MM.1S (cell line): Measurements from ENCODE around the gene VSNL1.

ENCODE experiments used
- DNase-seq: peaks from one replicate; pipeline ENCODE4 v3.0.0-alpha.2; 2015
- H2AFZ ChIP-seq: fragments of 300-600 bp; sonication (generic); 2 replicates; pipeline ENCODE4 v1.6.0; 2016; ENCODE audit warnings: antibody characterized with exemption, low read length
- H3F3A ChIP-seq: fragments of 300-600 bp; sonication (generic); 2 replicates; pipeline ENCODE4 v1.6.1; 2016; ENCODE audit warnings: mild to moderate bottlenecking, antibody characterized with exemption, low read length, moderate library complexity, mixed read lengths; ENCODE audit not compliant: insufficient read depth
- H3K27ac ChIP-seq: fragments of 300-600 bp; sonication (generic); 2 replicates; pipeline ENCODE4 v1.5.1; 2016; ENCODE audit warnings: mild to moderate bottlenecking, low read length
- H3K27me3 ChIP-seq: fragments of 300-600 bp; sonication (generic); replicated peaks from 2 replicates; pipeline ENCODE4 v1.6.0; 2016; ENCODE audit warnings: low read length; ENCODE audit not compliant: insufficient read depth
- H3K36me3 ChIP-seq: fragments of 300-600 bp; sonication (generic); replicated peaks from 2 replicates; pipeline ENCODE4 v1.6.1; 2016; ENCODE audit warnings: mild to moderate bottlenecking, low read length, mixed read lengths; ENCODE audit not compliant: insufficient read depth
- H3K4me1 ChIP-seq: fragments of 300-600 bp; sonication (generic); 2 replicates; pipeline ENCODE4 v1.6.1; 2016; ENCODE audit warnings: low read length, mixed read lengths
- H3K4me2 ChIP-seq: fragments of 300-600 bp; sonication (generic); 2 replicates; pipeline ENCODE4 v1.6.0; 2016; ENCODE audit warnings: low read depth, low read length
- H3K4me3 ChIP-seq: fragments of 300-600 bp; sonication (generic); 2 replicates; pipeline ENCODE4 v1.5.1; 2016; ENCODE audit warnings: low read length, mixed read lengths
- H3K79me2 ChIP-seq: fragments of 300-600 bp; sonication (generic); 2 replicates; pipeline ENCODE4 v1.6.1; 2016; ENCODE audit warnings: mixed run types, low read length, mixed read lengths
- H3K9ac ChIP-seq: fragments of 300-600 bp; sonication (generic); 2 replicates; pipeline ENCODE4 v1.6.1; 2016; ENCODE audit warnings: low read length, mixed read lengths
- H3K9me2 ChIP-seq: fragments of 300-600 bp; sonication (generic); replicated peaks from 2 replicates; pipeline ENCODE4 v1.6.1; 2016; ENCODE audit warnings: mild to moderate bottlenecking, low read length, mixed read lengths; ENCODE audit not compliant: insufficient read depth
- H3K9me3 ChIP-seq: fragments of 300-600 bp; sonication (generic); replicated peaks from 2 replicates; pipeline ENCODE4 v1.6.1; 2016; ENCODE audit warnings: mild to moderate bottlenecking, low read length, mixed read lengths; ENCODE audit not compliant: insufficient read depth
- H4K20me1 ChIP-seq: fragments of 300-600 bp; sonication (generic); 2 replicates; pipeline ENCODE4 v1.6.1; 2016; ENCODE audit warnings: mild to moderate bottlenecking, low read length, moderate library complexity, mixed read lengths; ENCODE audit not compliant: insufficient read depth
- CTCF ChIP-seq: fragments of 300-600 bp; sonication (generic); IDR thresholded peaks from 2 replicates; pipeline ENCODE4 v1.5.1; 2016; ENCODE audit warnings: antibody characterized with exemption, low read length, mixed read lengths
- EZH2 ChIP-seq: fragments of 300-600 bp; sonication (generic); optimal IDR thresholded peaks from 2 replicates; pipeline ENCODE3; 2017; ENCODE audit warnings: low read depth, mild to moderate bottlenecking, antibody characterized with exemption, low read length, mixed read lengths
- EZH2phosphoT487 ChIP-seq: fragments of 300-600 bp; sonication (generic); IDR thresholded peaks from 2 replicates; pipeline ENCODE4 v1.6.1; 2018; ENCODE audit warnings: antibody characterized with exemption, low read length

VSNL1 gene

GRCh38 chr2:17611036-17611435, 70.5 kb downstream of the VSNL1 start:
- no peak overlapping the region for H3K27ac ChIP-seq
- no peaks in the 10 kb centered on the region for H3K4me1 ChIP-seq
- H3K9me3 ChIP-seq = no peaks in the 10 kb centered on the region
- no peaks in the 10 kb centered on the region for H3K36me3 ChIP-seq
- DNase-seq = no peak
- no peaks in the 10 kb centered on the region for H3K79me2 ChIP-seq
- H3K9ac ChIP-seq = no peak overlapping the region
- H3K27me3 ChIP-seq = no peaks in the 10 kb centered on the region
- no peaks in the 10 kb centered on the region for H3F3A ChIP-seq
- H3K4me3 ChIP-seq = no peak overlapping the region
- H3K4me2 ChIP-seq = no peak overlapping the region
- H3K9me2 ChIP-seq = no peaks in the 10 kb centered on the region
- no peak overlapping the region for H2AFZ ChIP-seq
- TF ChIP-seq EZH2phosphoT487 (no peak), EZH2 (no peak), CTCF (no peak)
- no peaks in the 10 kb centered on the region for H4K20me1 ChIP-seq

GRCh38 chr2:17614174-17614930, 73.9 kb downstream of the VSNL1 start:
- no peaks in the 10 kb centered on the region for H3K36me3 ChIP-seq
- TF ChIP-seq CTCF = no peak
- TF ChIP-seq EZH2phosphoT487 = no peak
- TF ChIP-seq EZH2 = no peak

GRCh38 chr2:17615147-17615546, 74.7 kb downstream of the VSNL1 start:
- no peaks in the 10 kb centered on the region for H3K9me3 ChIP-seq
- TF ChIP-seq CTCF (no peak), EZH2 (no peak), EZH2phosphoT487 (no peak)
- no peak overlapping the region for H3K4me3 ChIP-seq
- H3K9me2 ChIP-seq = no peaks in the 10 kb centered on the region
- H3K79me2 ChIP-seq = no peaks in the 10 kb centered on the region
- no peak overlapping the region for H3K4me2 ChIP-seq
- no peaks in the 10 kb centered on the region for H3K27me3 ChIP-seq
- no peak overlapping the region for H3K9ac ChIP-seq
- H4K20me1 ChIP-seq = no peaks in the 10 kb centered on the region
- no peaks in the 10 kb centered on the region for H3F3A ChIP-seq
- H3K27ac ChIP-seq = no peak overlapping the region
- H3K36me3 ChIP-seq = no peaks in the 10 kb centered on the region
- no peak for DNase-seq
- H3K4me1 ChIP-seq = no peaks in the 10 kb centered on the region
- no peak overlapping the region for H2AFZ ChIP-seq

More at GRCh38 chr2:17614174-17614930, 73.9 kb downstream of the VSNL1 start:
- H3K4me1 ChIP-seq = no peaks in the 10 kb centered on the region
- H2AFZ ChIP-seq = no peak overlapping the region
- no peaks in the 10 kb centered on the region for H3F3A ChIP-seq
- no peak overlapping the region for H3K27ac ChIP-seq
- no peak overlapping the region for H3K9ac ChIP-seq
- DNase-seq = no peak
- no peaks in the 10 kb centered on the region for H3K9me3 ChIP-seq
- no peak overlapping the region for H3K4me2 ChIP-seq
- no peaks in the 10 kb centered on the region for H3K9me2 ChIP-seq
- no peaks in the 10 kb centered on the region for H3K27me3 ChIP-seq
- H3K4me3 ChIP-seq = no peak overlapping the region
- H3K79me2 ChIP-seq = no peaks in the 10 kb centered on the region
- H4K20me1 ChIP-seq = no peaks in the 10 kb centered on the region
